Neutrophil (primary cell): ENCODE measurements around the gene CACNA1S.

Source experiments
- H3K27ac ChIP-seq: fragments of 200-600 bp; sonication (generic); 2 replicates; pipeline ENCODE4 v1.5.1; 2016; ENCODE audit warnings: mild to moderate bottlenecking, moderate library complexity
- H3K27me3 ChIP-seq: fragments of 200-600 bp; sonication (generic); 2 replicates; pipeline ENCODE4 v1.6.0; 2016; ENCODE audit warnings: mild to moderate bottlenecking
- H3K36me3 ChIP-seq: fragments of 200-600 bp; sonication (generic); 2 replicates; pipeline ENCODE4 v1.5.1; 2017
- H3K4me1 ChIP-seq, 2 experiments: fragments of 200-600 bp in 1 of 2; sonication (generic) in 1 of 2; 1 replicate in 1 of 2; 2 replicates in 1 of 2; pipeline versions ENCODE4 v1.5.1 to v1.6.1; 2013 to 2016; ENCODE audit warnings: low read depth in 1 of 2, low read length in 1 of 2, mild to moderate bottlenecking in 1 of 2, moderate library complexity in 1 of 2; ENCODE audit not compliant: control insufficient read depth in 1 of 2, insufficient read depth in 1 of 2
- H3K4me3 ChIP-seq, 2 experiments: fragments of 200-600 bp in 1 of 2; sonication (generic) in 1 of 2; 1 replicate in 1 of 2; 2 replicates in 1 of 2; pipeline ENCODE4 v1.5.1; 2013 to 2016; ENCODE audit warnings: low read depth in 1 of 2, low read length in 1 of 2, mild to moderate bottlenecking in 1 of 2, moderate library complexity in 1 of 2
- H3K9me3 ChIP-seq: fragments of 200-600 bp; sonication (generic); 2 replicates; pipeline ENCODE4 v1.5.1; 2016
- TF ChIP-seq, protein P1 (sequence below): fragments of 200-600 bp; sonication (generic); IDR thresholded peaks from 2 replicates; pipeline ENCODE4 v1.5.1; 2016; ENCODE audit warnings: antibody characterized with exemption

Gene CACNA1S

DNA sequence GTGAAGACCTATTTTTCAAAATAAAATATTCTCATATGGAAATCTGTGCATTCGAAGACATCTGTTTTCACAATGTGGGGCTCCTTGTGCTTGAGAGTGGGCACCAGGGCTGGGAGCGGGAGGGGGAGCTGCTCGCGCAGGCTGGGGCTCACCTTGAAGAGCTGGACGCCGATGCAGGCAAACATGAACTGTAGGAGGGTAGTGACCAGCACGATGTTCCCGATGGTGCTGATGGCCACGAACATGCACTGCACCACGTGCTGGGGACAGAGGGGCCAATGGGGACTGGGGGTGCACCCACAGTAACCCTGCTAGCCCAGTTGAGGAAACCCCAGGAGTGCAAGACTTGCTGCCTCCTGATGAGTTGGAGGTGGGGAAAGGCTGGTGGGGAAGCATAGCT is 46.5 kb downstream of the CACNA1S start:
- Histone ChIP-seq H3K4me3 (no peak overlapping the region), H3K4me1 (no peaks in the 10 kb centered on the region), H3K27me3 (no peaks in the 10 kb centered on the region), H3K27ac (no peak overlapping the region), H3K36me3 (no peaks in the 10 kb centered on the region), H3K9me3 (no peaks in the 10 kb centered on the region)
- TF ChIP-seq, protein P1, sequence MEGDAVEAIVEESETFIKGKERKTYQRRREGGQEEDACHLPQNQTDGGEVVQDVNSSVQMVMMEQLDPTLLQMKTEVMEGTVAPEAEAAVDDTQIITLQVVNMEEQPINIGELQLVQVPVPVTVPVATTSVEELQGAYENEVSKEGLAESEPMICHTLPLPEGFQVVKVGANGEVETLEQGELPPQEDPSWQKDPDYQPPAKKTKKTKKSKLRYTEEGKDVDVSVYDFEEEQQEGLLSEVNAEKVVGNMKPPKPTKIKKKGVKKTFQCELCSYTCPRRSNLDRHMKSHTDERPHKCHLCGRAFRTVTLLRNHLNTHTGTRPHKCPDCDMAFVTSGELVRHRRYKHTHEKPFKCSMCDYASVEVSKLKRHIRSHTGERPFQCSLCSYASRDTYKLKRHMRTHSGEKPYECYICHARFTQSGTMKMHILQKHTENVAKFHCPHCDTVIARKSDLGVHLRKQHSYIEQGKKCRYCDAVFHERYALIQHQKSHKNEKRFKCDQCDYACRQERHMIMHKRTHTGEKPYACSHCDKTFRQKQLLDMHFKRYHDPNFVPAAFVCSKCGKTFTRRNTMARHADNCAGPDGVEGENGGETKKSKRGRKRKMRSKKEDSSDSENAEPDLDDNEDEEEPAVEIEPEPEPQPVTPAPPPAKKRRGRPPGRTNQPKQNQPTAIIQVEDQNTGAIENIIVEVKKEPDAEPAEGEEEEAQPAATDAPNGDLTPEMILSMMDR: no peak

DNA sequence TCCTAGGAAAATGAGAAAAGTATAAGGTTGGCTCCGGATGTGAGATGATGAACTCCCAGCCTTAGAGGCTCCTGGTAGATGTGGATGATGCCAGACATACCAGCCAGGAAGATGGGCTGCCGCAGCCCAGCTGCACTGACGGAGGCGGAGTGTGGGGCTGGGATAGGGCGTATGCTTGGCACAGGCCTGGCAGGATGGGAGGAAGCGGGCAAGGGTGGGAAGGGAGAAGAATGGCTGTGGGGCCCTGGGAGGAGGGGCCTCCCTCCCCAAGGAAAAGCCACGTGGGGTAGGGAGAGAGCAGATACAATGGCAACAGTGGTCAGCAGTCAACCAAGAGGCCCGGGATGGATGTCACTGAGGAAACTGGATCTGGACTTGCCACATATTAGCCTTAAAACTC is 47.4 kb downstream of the CACNA1S start:
- H3K27me3 ChIP-seq: no peaks in the 10 kb centered on the region
- no peaks in the 10 kb centered on the region for H3K9me3 ChIP-seq
- no peak overlapping the region for H3K4me3 ChIP-seq
- H3K36me3 ChIP-seq: no peaks in the 10 kb centered on the region
- H3K27ac ChIP-seq: no peak overlapping the region
- H3K4me1 ChIP-seq: no peaks in the 10 kb centered on the region
- TF ChIP-seq, protein P1: no peak

DNA sequence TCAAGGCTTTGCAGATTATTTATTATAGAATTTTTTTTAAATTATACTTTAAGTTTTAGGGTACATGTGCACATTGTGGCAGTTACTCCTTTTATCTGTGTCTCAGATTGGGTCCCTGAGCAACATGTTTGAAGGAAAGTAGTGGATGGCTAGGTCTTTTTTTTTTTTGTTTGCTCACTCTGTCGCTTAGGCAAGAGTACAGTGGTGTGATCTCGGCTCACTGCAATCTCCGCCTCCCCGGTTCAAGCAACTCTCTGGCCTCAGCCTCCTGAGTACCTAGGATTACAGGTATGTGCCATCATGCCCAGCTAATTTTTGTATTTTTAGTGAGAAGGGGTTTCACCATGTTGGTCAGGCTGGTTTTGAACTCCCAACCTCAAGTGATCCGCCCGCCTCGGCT is 49.1 kb downstream of the CACNA1S start:
- Histone ChIP-seq H3K9me3 (no peaks in the 10 kb centered on the region), H3K4me1 (no peaks in the 10 kb centered on the region), H3K4me3 (no peak overlapping the region), H3K27me3 (no peaks in the 10 kb centered on the region), H3K27ac (no peak overlapping the region), H3K36me3 (no peaks in the 10 kb centered on the region)
- TF ChIP-seq, protein P1: no peak

DNA sequence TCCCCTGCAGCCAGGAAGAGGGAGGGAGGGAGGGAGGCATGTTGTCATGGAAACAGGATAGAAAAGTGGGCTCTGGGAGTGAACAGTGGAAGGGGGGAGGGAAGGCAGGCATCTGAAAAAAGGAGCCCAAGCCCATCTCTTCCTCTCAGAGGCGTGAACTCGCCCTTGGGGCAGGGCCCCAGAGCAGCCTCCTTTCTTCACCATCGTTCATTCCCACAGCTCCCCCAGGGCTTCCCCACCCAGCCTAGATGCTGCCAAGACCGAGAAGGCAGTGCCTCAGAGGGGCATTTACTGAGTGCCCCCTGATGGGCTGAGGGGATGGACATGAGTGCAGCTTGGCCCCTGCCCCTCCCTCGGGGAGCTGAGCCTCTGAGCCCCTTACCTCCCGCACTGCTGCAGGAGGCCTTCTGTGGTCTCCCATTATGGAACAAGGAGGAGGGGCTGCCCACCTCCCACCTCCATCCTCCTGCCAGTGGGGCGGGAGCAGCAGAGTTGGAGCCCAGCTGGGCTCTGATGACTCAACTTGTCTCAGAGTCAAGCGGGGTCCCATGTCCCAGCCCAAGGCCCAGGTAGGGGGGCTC is 49.6 kb downstream of the CACNA1S start:
- H3K36me3 ChIP-seq: no peaks in the 10 kb centered on the region
- TF ChIP-seq, protein P1: no peak
- no peaks in the 10 kb centered on the region for H3K27me3 ChIP-seq
- H3K4me1 ChIP-seq: no peaks in the 10 kb centered on the region
- H3K4me3 ChIP-seq: no peak overlapping the region
- no peak overlapping the region for H3K27ac ChIP-seq
- H3K9me3 ChIP-seq: no peaks in the 10 kb centered on the region

DNA sequence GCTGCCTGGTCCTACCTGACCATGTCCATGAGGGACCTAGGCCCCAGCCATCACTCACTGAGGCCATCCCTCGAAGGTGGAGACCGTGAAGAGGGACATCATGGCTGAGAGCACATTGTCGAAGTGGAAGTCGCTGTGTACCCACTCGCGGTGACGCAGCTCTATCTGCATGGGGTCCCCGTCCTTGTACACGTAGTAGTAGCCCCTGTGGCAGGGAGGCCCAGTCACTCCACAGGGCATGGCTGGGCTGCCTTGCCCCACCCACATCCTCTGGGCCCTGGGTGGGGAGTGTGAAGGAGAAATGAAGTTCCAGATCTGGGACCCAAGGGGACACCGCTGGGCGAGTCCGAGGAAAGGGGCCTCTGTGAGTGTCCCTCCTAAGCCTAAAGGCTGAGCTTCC is 50.3 kb downstream of the CACNA1S start:
- Histone ChIP-seq H3K4me1 (no peaks in the 10 kb centered on the region), H3K27me3 (no peaks in the 10 kb centered on the region), H3K36me3 (no peaks in the 10 kb centered on the region), H3K4me3 (no peak overlapping the region), H3K27ac (no peak overlapping the region), H3K9me3 (no peaks in the 10 kb centered on the region)
- TF ChIP-seq, protein P1: no peak

DNA sequence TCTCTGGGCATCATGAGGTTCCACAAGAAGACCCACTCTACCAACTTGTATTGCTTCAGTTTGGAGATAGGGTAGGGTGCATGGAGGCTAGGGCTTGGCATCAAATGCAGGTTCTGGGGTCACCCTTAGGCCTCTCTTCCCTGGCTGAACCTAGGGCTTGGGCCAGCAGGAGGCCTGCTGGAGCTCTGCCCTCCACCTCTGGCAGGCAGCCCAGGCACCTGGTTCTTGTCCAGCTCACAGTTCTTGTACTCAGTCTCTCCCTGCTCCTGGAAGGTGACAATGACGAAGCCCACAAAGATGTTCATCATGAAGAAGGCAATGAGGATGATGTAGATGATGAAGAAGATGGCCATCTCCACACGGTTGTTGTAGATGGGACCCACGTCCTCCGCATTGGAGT is 51.2 kb downstream of the CACNA1S start:
- Histone ChIP-seq H3K4me1 (no peaks in the 10 kb centered on the region), H3K9me3 (no peaks in the 10 kb centered on the region), H3K27ac (no peak overlapping the region), H3K4me3 (no peak overlapping the region), H3K36me3 (no peaks in the 10 kb centered on the region), H3K27me3 (peaks cover 7% of the 10 kb centered on the region)
- TF ChIP-seq, protein P1: no peak
